ENCODE measurements around the gene GABBR2.

GRCh38 chr9:98383758-98384157 is 325.0 kb downstream of the GABBR2 start:
- TF ChIP-seq CTCF (IDR thresholded peaks at IDR 0.05), result no peak
- TF ChIP-seq POLR2A (IDR thresholded peaks at IDR 0.05), result no peak
